ENCODE results near the gene ESF1. TPM values are rescaled to one million over a fixed set of nuclear protein-coding genes. Genes with fewer than 3 reads are reported as not detected.

Gene ESF1
- total and polyA plus RNA-seq, 9 of the 15 experiments (the other 6 are each of a cell fraction or from before 2014, with no cell fraction given) = 7.0 to 30.4 (median 18.6) TPM

GRCh38 chr20:13736436-13737191 lies 48.1 kb downstream of the ESF1 start:
- H3K9ac ChIP-seq (ENCODE audit: insufficient read depth in 1 of 2, low read depth in 2 of 2, low read length in 2 of 2) = no peak overlapping the region
- H2AFZ ChIP-seq (ENCODE audit: low read depth, low read length) = no peak overlapping the region
- no peak overlapping the region for H3K27ac ChIP-seq (ENCODE audit: extremely low read depth, low read depth, low read length)
- no peaks in the 10 kb centered on the region for H3K4me1 ChIP-seq (replicated peaks in 1 of 2; ENCODE audit: control insufficient read depth in 2 of 2, insufficient read depth in 2 of 2, low read length in 2 of 2)
- BruUV-seq (replicated peaks) = no TSS peak
- H4K20me1 ChIP-seq (replicated peaks; ENCODE audit: control insufficient read depth, insufficient read depth, low read length) = no peaks in the 10 kb centered on the region
- ChIA-PET POLR2A (interaction anchor here (1.1 kb wide), 1 partner anchor 21 kb away, joined by 3 read pairs; no protein-coding TSS in a partner anchor), CTCF (ENCODE audit: low intra/inter-chr PET ratio) (no interaction called here)
- H3K9me3 ChIP-seq (replicated peaks; ENCODE audit: control insufficient read depth, insufficient read depth, low read depth, low read length) = no peaks in the 10 kb centered on the region
- in situ Hi-C loops (cut with MboI) (no loop called here), intact Hi-C loops (cut with micrococcal nuclease) (no loop called here)
- no peak overlapping the region for H3K4me3 ChIP-seq
- no peak overlapping the region for H3K4me2 ChIP-seq (ENCODE audit: insufficient read depth, low read length)
- ATAC-seq (no peak), DNase-seq (ENCODE audit: extremely low read depth in 1 of 4, low spot score in 3 of 4) (no peak), FAIRE-seq (no peak)
- peaks cover 49% of the 10 kb centered on the region for H3K36me3 ChIP-seq (ENCODE audit: control insufficient read depth, insufficient read depth, low read length)
- no peaks in the 10 kb centered on the region for H3K9me1 ChIP-seq (ENCODE audit: control insufficient read depth, insufficient read depth, low read length)
- TF ChIP-seq SIN3A (IDR thresholded peaks at IDR 0.05; ENCODE audit: borderline replicate concordance in 2 of 2, control insufficient read depth in 1 of 2, low read depth in 2 of 2, low read length in 2 of 2) (no peak), CCAR2 (IDR thresholded peaks at IDR 0.05; ENCODE audit: low read depth, low read length) (no peak), ZNF253 (CRISPR knock-in tag; conservative IDR thresholded peaks at IDR 0.05) (no peak), ILK (tag; IDR thresholded peaks at IDR 0.05; ENCODE audit: borderline replicate concordance, low read depth) (no peak)
- no peaks in the 10 kb centered on the region for H3K27me3 ChIP-seq (ENCODE audit: control insufficient read depth in 2 of 2, insufficient read depth in 2 of 2, low read length in 2 of 2)
- 75% methylated on average over 2 of the region's 3 CpGs for WGBS (ENCODE audit: insufficient coverage, low coverage, missing lambda C conversion rate)
- H3K79me2 ChIP-seq (ENCODE audit: control insufficient read depth, insufficient read depth, low read length) = no peaks in the 10 kb centered on the region; the same call in 2 of the 3 replicates

GRCh38 chr20:13735826-13736225 lies 48.9 kb downstream of the ESF1 start:
- Histone ChIP-seq H3K4me3 (no peak overlapping the region), H3K27ac (ENCODE audit: extremely low read depth, low read depth, low read length) (no peak overlapping the region), H3K9me1 (ENCODE audit: control insufficient read depth, insufficient read depth, low read length) (no peaks in the 10 kb centered on the region), H3K4me2 (ENCODE audit: insufficient read depth, low read length) (no peak overlapping the region), H3K79me2 (ENCODE audit: control insufficient read depth, insufficient read depth, low read length) (no peaks in the 10 kb centered on the region; the same call in 2 of the 3 replicates), H3K9me3 (replicated peaks; ENCODE audit: control insufficient read depth, insufficient read depth, low read depth, low read length) (no peaks in the 10 kb centered on the region), H3K9ac (ENCODE audit: insufficient read depth in 1 of 2, low read depth in 2 of 2, low read length in 2 of 2) (no peak overlapping the region), H4K20me1 (replicated peaks; ENCODE audit: control insufficient read depth, insufficient read depth, low read length) (no peaks in the 10 kb centered on the region), H3K36me3 (ENCODE audit: control insufficient read depth, insufficient read depth, low read length) (peaks cover 46% of the 10 kb centered on the region), H3K4me1 (replicated peaks in 1 of 2; ENCODE audit: control insufficient read depth in 2 of 2, insufficient read depth in 2 of 2, low read length in 2 of 2) (no peaks in the 10 kb centered on the region), H3K27me3 (ENCODE audit: control insufficient read depth in 2 of 2, insufficient read depth in 2 of 2, low read length in 2 of 2) (no peaks in the 10 kb centered on the region), H2AFZ (ENCODE audit: low read depth, low read length) (no peak overlapping the region)
- BruUV-seq (replicated peaks) = no TSS peak
- POLR2A ChIA-PET = interaction anchor here (1.1 kb wide), 1 partner anchor 22 kb away, joined by 3 read pairs; no protein-coding TSS in a partner anchor
- CTCF ChIA-PET (ENCODE audit: low intra/inter-chr PET ratio) = no interaction called here
- DNase-seq (ENCODE audit: extremely low read depth in 1 of 4, low spot score in 3 of 4) (no peak), FAIRE-seq (no peak), ATAC-seq (no peak)
- in situ Hi-C loops (cut with MboI) (no loop called here), intact Hi-C loops (cut with micrococcal nuclease) (no loop called here)
- WGBS (ENCODE audit: insufficient coverage, low coverage, missing lambda C conversion rate) = 92% methylated on average over 1 of the region's 1 CpG
- TF ChIP-seq CREB3L1 (IDR thresholded peaks at IDR 0.05; ENCODE audit: borderline replicate concordance, low read depth) (no peak), FOS (IDR thresholded peaks at IDR 0.05; ENCODE audit: extremely low read depth, insufficient read length) (no peak), ZNF764 (CRISPR knock-in tag; IDR thresholded peaks at IDR 0.05; ENCODE audit: low read depth) (no peak), TRIM28 (IDR thresholded peaks at IDR 0.05) (no peak), POLR2A (conservative IDR thresholded peaks at IDR 0.05) (no peak)

Data from K562 (cell line).